Activated CD4-positive, alpha-beta memory T cell treated with anti-CD3 and anti-CD28 coated beads for 36 hours (primary cell): ENCODE results near the gene RPS6KA2. TPM values are rescaled to one million over a fixed set of nuclear protein-coding genes. Genes with fewer than 3 reads are reported as not detected.

ENCODE experiments used
- CTCF ChIA-PET: fragments of 350-600 bp; sonication (Branson Sonifier 250); formaldehyde crosslinking; loops from one replicate; lab custom pipeline; 2021; ENCODE audit warnings: antibody characterized with exemption, inconsistent platforms; lab: Charles Lee
- POLR2A ChIA-PET: fragments of 350-600 bp; sonication (Branson Sonifier 250); formaldehyde crosslinking; loops from one replicate; lab custom pipeline; 2021; ENCODE audit warnings: antibody characterized with exemption; lab: Charles Lee
- DNase-seq: peaks from one replicate; pipeline ENCODE4 v3.0.0-alpha.2; 2020
- H3K27ac Mint-ChIP-seq: one replicate; pipeline ENCODE4 v1.8.0; 2021; ENCODE audit warnings: mixed read lengths
- H3K27me3 Mint-ChIP-seq: one replicate; pipeline ENCODE4 v1.8.0; 2021; ENCODE audit warnings: mixed read lengths
- H3K36me3 Mint-ChIP-seq: one replicate; pipeline ENCODE4 v1.8.0; 2021; ENCODE audit warnings: mixed read lengths
- H3K4me1 Mint-ChIP-seq: one replicate; pipeline ENCODE4 v1.8.0; 2021; ENCODE audit warnings: low read depth, mixed read lengths
- H3K4me3 Mint-ChIP-seq: one replicate; pipeline ENCODE4 v1.8.0; 2021; ENCODE audit warnings: mild to moderate bottlenecking, mixed read lengths
- H3K9me3 Mint-ChIP-seq: one replicate; pipeline ENCODE4 v1.8.0; 2021; ENCODE audit warnings: mixed read lengths
- intact Hi-C: fragments of 100-400 bp; cut with micrococcal nuclease; formaldehyde crosslinking; loops from one replicate; pipeline ENCODE4 v1.15.1; 2023
- total RNA-seq, 2 experiments: library from RNA; stranded (reverse); gene quantifications; one replicate each; pipeline ENCODE4 v1.2.3, GENCODE V29; 2021

RPS6KA2 gene
- total RNA-seq, 2 experiments from 2014 or later: 7.7 to 7.9 TPM

DNA sequence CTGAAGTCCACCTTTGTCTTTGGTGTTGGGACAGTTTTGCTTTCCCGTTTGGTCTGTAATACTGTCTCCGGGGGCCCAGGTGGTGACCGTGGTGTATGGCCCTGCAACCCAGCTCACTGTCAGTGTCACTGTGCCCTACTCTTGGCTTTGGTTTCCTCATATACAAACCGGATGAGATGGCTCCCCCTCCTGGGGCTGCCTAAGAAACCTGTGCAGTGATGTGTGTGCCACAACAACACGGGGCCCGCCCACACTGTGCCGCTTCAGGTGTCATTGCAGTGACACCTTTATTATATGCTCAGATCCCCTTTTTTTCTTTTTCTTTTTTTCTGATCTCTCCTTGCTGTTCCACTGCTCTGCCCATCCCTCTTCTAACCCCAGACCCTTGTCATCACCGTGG, 114.5 kb downstream of the RPS6KA2 start:
- Mint-ChIP-seq H3K27ac (no peak overlapping the region), H3K4me1 (peaks cover 15% of the 10 kb centered on the region), H3K27me3 (no peaks in the 10 kb centered on the region), H3K4me3 (no peak overlapping the region), H3K9me3 (peaks cover under 1% of the 10 kb centered on the region), H3K36me3 (no peaks in the 10 kb centered on the region)
- CTCF ChIA-PET: interaction anchor here (0.6 kb wide), 1 partner anchor 112 kb away, joined by 3 read pairs; no protein-coding TSS in a partner anchor
- intact Hi-C loops: no loop called here
- peak; percentile 70 for DNase-seq
- POLR2A ChIA-PET: no interaction called here

DNA sequence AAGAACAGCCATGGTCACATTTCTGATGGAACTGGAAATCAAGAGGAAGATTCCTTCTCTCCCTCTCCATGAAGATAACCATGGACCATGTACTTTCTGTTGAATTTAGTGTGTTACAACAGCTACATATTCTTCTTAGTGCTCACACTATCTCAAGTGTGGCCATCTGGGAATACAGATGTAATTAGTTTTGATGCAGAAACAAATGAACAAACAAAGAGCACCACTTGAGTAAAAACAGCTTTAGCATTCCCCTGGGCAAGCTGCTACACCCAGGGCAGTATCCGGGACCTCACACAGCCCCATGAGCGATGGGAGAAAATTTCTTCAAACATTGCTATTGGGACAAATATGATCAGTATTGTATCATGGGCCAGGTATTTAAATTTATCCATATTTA, 115.7 kb downstream of the RPS6KA2 start:
- Mint-ChIP-seq H3K4me1 (peaks cover 15% of the 10 kb centered on the region), H3K4me3 (no peak overlapping the region), H3K9me3 (no peaks in the 10 kb centered on the region), H3K27ac (no peak overlapping the region), H3K27me3 (no peaks in the 10 kb centered on the region), H3K36me3 (no peaks in the 10 kb centered on the region)
- intact Hi-C loops: no loop called here
- no peak for DNase-seq
- POLR2A ChIA-PET: no interaction called here
- CTCF ChIA-PET: no interaction called here

DNA sequence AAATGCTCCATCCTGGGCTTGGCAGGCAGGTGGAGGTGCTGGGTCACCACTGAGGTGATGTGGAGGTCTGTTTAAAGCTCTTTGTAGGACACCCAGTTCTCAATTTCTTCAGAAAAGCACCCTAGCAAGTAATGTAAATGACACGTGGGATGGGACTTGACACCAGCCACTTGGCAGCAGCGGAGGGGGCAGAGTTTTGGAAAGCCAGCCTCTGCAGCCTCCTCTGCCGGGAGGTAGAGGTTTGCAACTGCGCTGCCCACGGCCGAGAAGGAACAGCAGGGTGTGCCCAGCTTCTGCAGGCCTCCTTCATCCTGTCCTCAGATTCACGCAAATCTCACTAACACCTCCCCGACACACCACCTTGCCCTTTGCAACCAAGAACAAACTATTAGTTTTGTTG, 117.9 kb downstream of the RPS6KA2 start:
- ChIA-PET POLR2A (no interaction called here), CTCF (interaction anchor here (0.7 kb wide), 1 partner anchor 32 kb away, joined by 3 read pairs; no protein-coding TSS in a partner anchor)
- no peak overlapping the region for H3K4me3 Mint-ChIP-seq
- no peaks in the 10 kb centered on the region for H3K9me3 Mint-ChIP-seq
- peaks cover 8% of the 10 kb centered on the region for H3K4me1 Mint-ChIP-seq
- DNase-seq: no peak
- intact Hi-C loops: no loop called here
- H3K27ac Mint-ChIP-seq: no peak overlapping the region
- H3K36me3 Mint-ChIP-seq: no peaks in the 10 kb centered on the region
- no peaks in the 10 kb centered on the region for H3K27me3 Mint-ChIP-seq

DNA sequence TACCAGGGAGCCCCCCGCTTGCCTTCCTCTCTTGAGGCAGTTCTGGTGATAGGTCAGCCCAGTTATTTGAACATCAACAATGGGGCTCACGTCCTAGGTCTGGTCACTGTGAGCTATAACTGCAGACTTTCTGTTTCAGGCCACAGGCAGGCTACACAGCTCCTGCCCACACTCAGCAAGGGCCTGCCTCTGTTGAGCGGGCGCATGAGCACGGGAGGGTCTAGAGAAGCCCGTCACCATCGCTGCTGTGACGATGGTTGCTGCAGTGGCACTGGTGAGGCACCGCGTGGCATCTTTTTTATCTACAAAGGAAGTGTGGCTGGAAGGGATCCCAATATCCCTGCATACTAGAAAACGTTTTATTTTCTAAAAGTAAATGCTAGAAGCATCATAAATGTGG, 118.3 kb downstream of the RPS6KA2 start:
- Mint-ChIP-seq H3K36me3 (no peaks in the 10 kb centered on the region), H3K9me3 (no peaks in the 10 kb centered on the region), H3K4me3 (no peak overlapping the region), H3K27ac (no peak overlapping the region), H3K4me1 (peaks cover 8% of the 10 kb centered on the region), H3K27me3 (no peaks in the 10 kb centered on the region)
- ChIA-PET CTCF (interaction anchor here (0.7 kb wide), 1 partner anchor 32 kb away, joined by 3 read pairs; no protein-coding TSS in a partner anchor), POLR2A (no interaction called here)
- intact Hi-C loops: no loop called here
- DNase-seq: no peak

DNA sequence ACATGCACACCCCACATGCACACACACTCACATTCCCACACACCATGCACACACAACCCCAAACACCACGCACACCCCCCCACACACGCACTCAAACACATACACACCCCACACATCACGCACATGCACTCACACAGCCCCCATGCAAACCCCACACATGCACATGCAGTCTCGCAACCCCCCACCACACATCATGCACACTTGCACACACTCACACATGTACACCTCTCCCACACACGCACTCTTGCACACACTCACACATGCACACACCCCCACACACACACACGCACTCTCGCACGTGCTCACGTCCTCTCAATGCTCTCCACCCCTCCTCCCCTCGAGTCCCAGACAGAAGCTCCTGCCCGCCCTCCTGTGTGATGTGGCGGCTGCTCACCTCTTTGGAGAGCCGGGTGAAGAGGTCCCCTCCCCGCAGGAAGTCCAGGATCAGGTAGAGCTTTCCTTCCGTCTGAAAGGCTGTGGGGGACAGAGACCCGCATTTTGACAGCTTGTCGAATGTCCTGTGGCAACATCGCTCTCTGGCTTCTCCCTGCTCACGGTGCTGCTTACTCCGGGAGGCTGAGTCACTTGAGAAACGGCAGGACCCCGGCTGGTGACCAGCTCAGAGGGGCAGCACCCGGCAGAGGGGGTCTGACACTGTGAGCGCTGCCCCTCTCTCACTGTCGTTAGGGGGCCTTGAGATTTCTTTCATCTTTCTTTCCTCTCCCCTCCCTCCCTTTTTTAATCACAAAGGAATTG, 119.1 kb downstream of the RPS6KA2 start:
- intact Hi-C loops: no loop called here
- H3K4me3 Mint-ChIP-seq: no peak overlapping the region
- peaks cover 8% of the 10 kb centered on the region for H3K4me1 Mint-ChIP-seq
- H3K36me3 Mint-ChIP-seq: no peaks in the 10 kb centered on the region
- ChIA-PET CTCF (no interaction called here), POLR2A (no interaction called here)
- H3K27ac Mint-ChIP-seq: no peak overlapping the region
- no peaks in the 10 kb centered on the region for H3K9me3 Mint-ChIP-seq
- no peaks in the 10 kb centered on the region for H3K27me3 Mint-ChIP-seq
- no peak for DNase-seq

DNA sequence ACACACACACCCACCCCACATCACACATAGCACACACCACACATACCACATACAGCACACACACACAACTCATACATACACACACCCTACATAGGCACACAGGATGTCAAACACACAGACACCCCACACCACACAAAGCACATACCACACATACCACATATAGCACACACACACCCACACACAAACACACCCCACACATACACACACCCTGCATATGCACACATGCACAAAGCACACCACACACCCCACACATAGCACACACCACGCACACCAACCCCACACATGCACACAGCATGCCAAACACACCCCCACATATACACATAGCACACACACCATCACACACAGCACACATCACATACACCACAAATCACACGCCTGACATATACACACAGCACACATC, 119.7 kb downstream of the RPS6KA2 start:
- Mint-ChIP-seq H3K4me3 (no peak overlapping the region), H3K9me3 (no peaks in the 10 kb centered on the region), H3K4me1 (peaks cover 3% of the 10 kb centered on the region), H3K36me3 (no peaks in the 10 kb centered on the region), H3K27ac (no peak overlapping the region), H3K27me3 (no peaks in the 10 kb centered on the region)
- no peak for DNase-seq
- intact Hi-C loops: no loop called here
- CTCF ChIA-PET: no interaction called here
- POLR2A ChIA-PET: no interaction called here

DNA sequence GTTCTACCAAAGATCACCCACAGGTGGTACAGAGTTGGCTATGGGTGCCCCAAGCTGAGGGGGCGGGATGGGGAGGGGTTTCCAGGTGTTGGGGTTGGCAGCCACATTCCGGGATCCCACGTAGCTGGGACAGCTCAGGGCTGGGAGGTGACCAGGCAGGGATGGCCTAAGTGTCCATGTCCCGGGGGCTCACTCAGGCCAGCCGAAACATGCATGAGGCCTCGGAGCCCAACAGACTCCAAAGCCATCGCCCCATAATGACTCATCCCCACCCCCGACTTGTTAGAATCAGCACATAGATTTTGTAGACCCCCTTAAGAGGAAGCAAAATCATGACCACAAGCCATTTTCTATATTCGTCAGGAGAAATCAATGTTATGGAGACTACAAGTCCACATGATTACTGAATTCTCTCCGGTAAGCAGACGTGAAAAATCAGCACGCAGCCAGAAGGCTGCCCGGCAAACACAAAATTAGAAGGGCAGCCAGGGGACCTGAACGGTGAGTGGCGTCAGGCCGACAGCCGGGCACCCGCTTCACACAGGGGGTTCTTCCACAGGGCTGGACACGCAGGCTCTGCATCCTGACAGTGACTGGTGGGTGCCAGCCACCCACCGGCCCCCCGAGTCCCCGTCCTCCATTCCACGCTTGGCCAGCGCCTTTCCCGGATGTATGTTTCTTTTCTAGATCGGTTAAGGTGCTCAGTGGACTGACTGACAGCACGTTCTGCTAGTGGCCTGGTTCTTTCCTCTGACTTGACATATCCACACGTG, 121.7 kb downstream of the RPS6KA2 start:
- Mint-ChIP-seq H3K4me3 (no peak overlapping the region), H3K27ac (no peak overlapping the region), H3K36me3 (no peaks in the 10 kb centered on the region), H3K9me3 (no peaks in the 10 kb centered on the region), H3K27me3 (no peaks in the 10 kb centered on the region), H3K4me1 (no peaks in the 10 kb centered on the region)
- DNase-seq: no peak
- intact Hi-C loops: no loop called here
- ChIA-PET POLR2A (no interaction called here), CTCF (no interaction called here)

DNA sequence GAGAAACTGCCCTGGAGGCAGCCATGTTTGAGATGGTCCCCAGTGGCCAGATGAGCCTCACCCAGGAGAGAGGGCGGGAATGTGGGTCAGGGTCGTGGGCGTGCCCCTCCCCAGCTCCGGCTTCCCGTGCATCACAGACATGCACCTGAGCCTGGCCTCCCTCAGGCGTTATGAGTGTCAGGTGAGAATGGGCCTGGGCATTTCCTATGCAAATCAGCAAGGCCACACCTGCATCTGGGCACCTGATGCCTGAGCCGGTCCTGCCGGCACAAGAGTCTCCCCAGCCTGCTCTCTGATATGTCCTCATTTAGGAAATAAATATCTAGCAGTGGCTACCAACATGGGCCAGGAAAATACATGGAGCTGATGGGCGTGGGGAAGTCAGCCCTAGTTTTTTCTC, 123.0 kb downstream of the RPS6KA2 start:
- DNase-seq: no peak
- Mint-ChIP-seq H3K36me3 (peaks cover 4% of the 10 kb centered on the region), H3K27me3 (no peaks in the 10 kb centered on the region), H3K4me1 (peaks cover 11% of the 10 kb centered on the region), H3K27ac (no peak overlapping the region), H3K4me3 (no peak overlapping the region), H3K9me3 (no peaks in the 10 kb centered on the region)
- CTCF ChIA-PET: no interaction called here
- POLR2A ChIA-PET: no interaction called here
- intact Hi-C loops: no loop called here

DNA sequence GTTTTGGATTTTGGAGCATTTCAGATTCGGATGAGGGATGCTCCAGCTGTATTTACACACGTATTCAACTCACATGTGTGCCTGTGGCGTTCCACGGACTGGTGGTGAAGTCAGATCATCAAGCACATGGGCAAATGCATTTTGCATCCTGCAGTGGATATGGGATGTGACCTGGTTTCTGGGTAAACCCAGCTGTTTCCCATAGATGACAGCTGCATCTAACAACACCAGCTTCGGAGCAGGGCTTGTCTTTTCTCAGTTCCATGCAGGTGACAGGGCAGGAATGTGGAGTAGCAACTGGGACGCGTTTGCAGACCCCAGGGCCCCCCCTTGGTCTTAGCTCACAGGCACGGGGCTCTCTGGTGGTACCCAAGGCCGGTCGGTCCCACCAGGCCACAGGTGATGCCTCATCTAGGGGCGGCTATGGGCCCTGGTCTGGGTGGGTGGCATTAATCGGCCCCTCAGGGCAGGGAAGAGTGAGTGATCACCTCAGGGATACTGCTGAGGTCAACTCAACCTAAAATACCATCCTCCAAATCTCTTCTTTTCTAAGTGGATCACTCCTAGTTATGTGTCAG, 123.8 kb downstream of the RPS6KA2 start:
- H3K36me3 Mint-ChIP-seq: peaks cover 4% of the 10 kb centered on the region
- intact Hi-C loops: no loop called here
- H3K27me3 Mint-ChIP-seq: no peaks in the 10 kb centered on the region
- H3K4me3 Mint-ChIP-seq: no peak overlapping the region
- no peaks in the 10 kb centered on the region for H3K9me3 Mint-ChIP-seq
- H3K27ac Mint-ChIP-seq: no peak overlapping the region
- ChIA-PET POLR2A (no interaction called here), CTCF (no interaction called here)
- H3K4me1 Mint-ChIP-seq: peaks cover 14% of the 10 kb centered on the region
- no peak for DNase-seq

DNA sequence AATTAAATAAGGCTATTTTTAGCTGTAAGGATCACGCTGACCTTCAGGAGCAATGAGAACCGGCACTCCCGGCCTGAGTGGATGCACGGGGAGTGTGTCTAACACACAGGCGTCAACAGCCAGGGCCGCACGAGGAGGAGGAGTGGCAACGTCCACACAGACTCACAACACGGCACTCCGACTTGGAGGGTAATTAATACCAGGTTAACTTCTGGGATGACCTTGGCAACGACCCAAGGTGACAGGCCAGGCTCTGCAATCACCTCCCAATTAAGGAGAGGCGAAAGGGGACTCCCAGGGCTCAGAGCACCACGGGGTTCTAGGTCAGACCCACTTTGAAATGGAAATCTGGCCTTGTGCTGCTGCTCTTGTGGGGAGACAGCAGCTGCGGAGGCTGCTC, 124.6 kb downstream of the RPS6KA2 start:
- intact Hi-C loops: no loop called here
- ChIA-PET CTCF (interaction anchor here (0.8 kb wide), 1 partner anchor 102 kb away, joined by 3 read pairs; no protein-coding TSS in a partner anchor), POLR2A (no interaction called here)
- peaks cover 14% of the 10 kb centered on the region for H3K4me1 Mint-ChIP-seq
- H3K9me3 Mint-ChIP-seq: no peaks in the 10 kb centered on the region
- no peak overlapping the region for H3K27ac Mint-ChIP-seq
- H3K36me3 Mint-ChIP-seq: peaks cover 4% of the 10 kb centered on the region
- no peaks in the 10 kb centered on the region for H3K27me3 Mint-ChIP-seq
- DNase-seq: no peak
- no peak overlapping the region for H3K4me3 Mint-ChIP-seq

DNA sequence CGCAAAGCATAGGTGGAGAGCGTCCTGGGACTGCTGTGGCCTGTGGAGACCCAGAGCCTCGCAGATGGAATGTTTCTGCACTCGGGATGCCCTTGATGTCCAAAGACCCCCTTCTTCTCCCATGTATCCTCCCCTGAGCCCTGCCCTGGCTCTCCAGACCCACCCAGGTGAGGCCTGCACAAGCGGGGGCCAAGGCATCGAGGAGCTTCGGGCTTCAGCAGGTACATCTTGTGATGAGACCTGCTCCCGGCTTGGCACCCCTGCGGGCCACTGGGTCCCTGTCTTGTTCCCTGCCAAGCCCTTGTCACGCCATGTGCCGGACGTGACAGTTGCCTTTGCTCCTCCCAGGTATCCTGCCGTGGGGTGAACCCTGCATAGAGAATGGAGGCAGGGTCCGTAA, 125.8 kb downstream of the RPS6KA2 start:
- ChIA-PET CTCF (no interaction called here), POLR2A (no interaction called here)
- Mint-ChIP-seq H3K9me3 (no peaks in the 10 kb centered on the region), H3K27me3 (no peaks in the 10 kb centered on the region), H3K4me3 (no peak overlapping the region), H3K4me1 (peaks cover 14% of the 10 kb centered on the region), H3K36me3 (peaks cover 4% of the 10 kb centered on the region), H3K27ac (no peak overlapping the region)
- intact Hi-C loops: no loop called here
- no peak for DNase-seq

DNA sequence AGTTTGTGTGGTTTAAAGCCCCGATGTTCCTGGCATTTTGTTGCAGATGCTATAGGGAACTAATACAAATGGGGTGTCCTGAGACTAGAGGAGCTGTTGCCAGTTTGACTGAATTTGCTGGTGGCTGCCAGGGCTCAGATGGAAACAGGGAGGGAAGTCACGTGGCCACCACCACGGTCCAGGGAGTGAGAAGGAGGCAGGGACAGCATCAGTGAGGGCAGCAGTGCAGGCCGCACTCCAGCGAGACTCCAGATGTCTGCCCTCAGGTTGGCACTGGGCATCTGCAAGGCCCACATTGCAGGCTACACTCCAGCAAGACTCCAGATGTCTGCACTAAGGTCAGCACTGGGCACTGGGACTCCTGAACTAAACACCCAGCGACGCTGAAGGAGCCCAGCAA, 126.8 kb downstream of the RPS6KA2 start:
- Mint-ChIP-seq H3K9me3 (no peaks in the 10 kb centered on the region), H3K4me1 (peaks cover 21% of the 10 kb centered on the region), H3K27ac (no peak overlapping the region), H3K4me3 (no peak overlapping the region), H3K27me3 (no peaks in the 10 kb centered on the region), H3K36me3 (peaks cover 4% of the 10 kb centered on the region)
- CTCF ChIA-PET: no interaction called here
- DNase-seq: no peak
- POLR2A ChIA-PET: no interaction called here
- intact Hi-C loops: no loop called here
